HG03139 (cell line): ENCODE measurements around the gene NDUFAF2.
"Not testable (repeated sequence)": the region's sequence is repeated elsewhere in the genome, so short reads cannot be mapped to it uniquely, and the experiment has no call there.

ENCODE experiments used
- ATAC-seq: cut with Tn5 transposase; IDR thresholded peaks from one replicate; pipeline ENCODE4 v1.9.1; 2021; ENCODE audit not compliant: unreplicated experiment

Gene NDUFAF2

DNA sequence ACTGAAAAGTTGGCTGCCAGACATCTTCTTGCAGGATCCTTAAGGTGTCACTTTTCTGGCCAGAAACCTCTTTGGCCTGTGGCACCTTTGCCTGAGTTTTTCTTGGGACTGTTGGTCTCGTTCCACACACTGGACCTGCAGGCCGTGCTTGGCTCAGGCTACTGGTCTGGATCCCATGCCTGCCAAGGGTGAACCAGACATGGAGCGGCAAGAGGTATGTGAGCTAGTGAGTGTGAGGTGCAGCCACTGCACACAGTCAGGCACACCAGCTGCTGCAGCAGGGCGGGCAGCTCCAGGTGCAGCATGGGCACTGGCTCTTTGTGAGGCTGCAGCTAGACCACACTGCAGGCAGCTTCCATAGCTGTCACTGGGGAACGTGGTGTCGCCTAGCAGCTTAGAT lies 47.9 kb downstream of the NDUFAF2 start:
- no peak for ATAC-seq

DNA sequence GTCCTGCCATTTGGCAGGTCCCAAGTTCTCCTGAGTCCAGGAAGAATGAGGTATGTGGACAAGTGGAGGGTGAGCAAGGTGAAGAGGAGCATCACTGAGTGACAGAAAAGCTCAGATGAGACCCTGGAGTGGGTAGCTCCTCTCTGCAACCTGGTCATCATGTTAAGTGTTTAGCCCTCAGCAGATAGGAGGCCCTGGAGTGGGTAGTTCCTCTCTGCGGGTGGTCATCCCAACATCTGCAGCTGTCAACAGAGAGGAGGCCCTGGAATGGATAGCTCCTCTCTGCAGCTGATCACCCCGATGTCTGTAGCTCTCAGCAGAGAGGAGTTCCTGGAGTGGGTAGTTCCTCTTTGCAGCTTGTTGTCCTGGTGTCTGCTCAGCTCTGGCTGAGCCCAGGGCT lies 48.4 kb downstream of the NDUFAF2 start:
- ATAC-seq: no peak

DNA sequence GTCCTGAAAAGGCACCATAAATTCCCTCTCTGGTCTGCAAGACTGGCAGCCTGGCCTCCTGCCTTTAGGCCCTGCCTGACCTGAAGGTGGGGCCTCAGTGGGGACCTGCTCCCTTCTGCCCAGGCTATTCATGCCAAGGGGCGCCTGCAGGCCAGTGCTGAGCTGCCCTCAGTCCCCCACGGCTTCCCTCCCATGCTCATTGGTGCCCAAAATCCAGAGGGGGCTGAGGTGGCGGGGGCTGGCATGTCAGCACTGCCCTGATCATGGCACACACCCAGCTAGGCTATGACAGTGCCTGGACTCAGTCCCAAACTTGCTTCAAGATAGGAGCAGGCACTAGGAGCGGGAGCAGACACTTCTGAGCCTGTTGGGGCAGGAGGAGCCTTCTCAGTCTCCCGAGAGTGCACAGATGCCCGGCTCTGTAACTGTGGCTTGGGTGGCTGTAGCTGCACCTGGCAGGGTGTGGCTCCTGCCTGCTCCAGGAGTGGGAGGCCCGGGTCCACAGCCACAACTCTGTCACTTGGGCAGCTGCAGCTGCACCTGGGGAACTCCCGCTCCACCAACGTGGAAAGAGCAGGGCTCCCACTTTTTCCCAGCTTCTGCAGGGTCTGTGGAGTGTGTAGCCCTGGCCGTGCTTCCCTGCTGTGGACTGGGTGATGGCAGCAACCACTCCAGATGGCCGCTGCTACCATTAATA lies 49.0 kb downstream of the NDUFAF2 start:
- ATAC-seq: no peak

DNA sequence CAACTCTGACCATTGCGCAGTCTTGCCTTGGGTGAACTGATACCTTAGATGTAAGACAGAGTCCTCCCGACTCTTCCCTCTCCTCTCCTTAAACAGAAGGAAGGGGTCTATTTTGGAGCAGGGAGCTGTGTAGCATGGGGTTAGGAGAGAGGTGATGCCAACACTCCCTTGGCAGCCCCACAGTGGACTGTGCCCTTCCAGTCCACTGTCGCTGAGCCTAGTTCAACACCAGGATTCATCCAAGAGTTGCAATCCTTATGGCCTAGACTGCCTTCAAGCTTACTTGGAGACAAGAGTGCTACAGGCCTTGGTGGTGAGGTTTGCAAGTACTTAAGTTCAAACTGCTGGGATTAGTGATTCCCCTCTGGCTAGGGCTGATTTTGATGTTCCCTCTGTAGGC lies 51.4 kb downstream of the NDUFAF2 start:
- no peak for ATAC-seq

DNA sequence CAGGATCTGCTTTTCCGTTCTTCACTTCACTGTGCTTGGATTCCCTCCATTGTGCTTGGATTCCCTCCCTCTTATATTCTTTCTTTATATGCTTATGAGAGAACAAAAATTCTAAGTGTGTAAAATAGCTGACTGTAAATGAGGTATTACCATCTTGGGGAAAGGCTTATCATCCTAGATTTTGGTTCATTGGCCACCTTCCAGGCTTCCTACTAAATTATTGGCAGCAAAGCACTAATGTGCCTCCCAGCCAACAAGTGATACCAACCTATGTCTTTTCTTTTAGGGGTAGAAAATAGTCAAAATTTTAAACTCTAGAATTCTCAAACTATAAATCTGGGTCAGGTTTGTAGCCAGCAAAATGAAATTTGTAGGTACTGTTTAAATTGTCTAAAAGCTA lies 52.7 kb downstream of the NDUFAF2 start:
- no peak for ATAC-seq

DNA sequence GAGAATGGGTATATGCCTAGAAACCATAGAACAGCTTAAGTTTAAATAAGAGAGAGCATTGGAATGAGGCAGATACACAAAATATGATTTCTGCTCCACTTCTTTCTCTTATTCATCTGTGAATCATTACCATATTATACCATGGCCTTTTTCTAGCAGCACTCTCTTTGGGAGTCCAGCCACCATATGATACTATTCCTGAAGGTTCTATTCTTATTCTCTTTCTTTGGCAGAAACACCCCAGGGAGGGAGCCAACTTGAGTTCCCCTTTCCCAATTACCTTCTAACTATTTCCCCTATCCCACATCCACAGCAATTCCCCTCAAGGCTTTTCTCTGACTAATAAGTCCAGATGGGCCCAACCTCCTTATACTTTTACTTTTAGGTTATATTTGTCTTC lies 55.9 kb downstream of the NDUFAF2 start:
- no peak for ATAC-seq

DNA sequence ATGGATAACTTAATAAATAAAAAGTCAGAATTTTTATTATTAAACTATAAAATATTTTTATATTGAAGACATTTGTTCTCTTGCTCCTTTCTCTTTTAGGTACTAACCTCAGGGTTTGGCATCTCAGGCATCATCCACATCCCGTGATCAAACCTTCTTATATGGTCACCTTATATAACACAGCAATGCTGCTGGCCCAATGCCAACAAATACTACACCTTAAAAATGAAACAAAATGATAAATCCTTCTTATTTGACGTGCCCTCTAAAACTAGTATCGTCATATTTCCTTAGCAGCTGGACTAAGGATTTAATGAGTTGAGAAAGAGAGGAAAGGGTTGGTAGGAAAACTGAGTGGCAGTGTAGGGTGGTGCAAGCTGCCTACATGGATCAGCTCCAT lies 56.6 kb downstream of the NDUFAF2 start:
- no peak for ATAC-seq

DNA sequence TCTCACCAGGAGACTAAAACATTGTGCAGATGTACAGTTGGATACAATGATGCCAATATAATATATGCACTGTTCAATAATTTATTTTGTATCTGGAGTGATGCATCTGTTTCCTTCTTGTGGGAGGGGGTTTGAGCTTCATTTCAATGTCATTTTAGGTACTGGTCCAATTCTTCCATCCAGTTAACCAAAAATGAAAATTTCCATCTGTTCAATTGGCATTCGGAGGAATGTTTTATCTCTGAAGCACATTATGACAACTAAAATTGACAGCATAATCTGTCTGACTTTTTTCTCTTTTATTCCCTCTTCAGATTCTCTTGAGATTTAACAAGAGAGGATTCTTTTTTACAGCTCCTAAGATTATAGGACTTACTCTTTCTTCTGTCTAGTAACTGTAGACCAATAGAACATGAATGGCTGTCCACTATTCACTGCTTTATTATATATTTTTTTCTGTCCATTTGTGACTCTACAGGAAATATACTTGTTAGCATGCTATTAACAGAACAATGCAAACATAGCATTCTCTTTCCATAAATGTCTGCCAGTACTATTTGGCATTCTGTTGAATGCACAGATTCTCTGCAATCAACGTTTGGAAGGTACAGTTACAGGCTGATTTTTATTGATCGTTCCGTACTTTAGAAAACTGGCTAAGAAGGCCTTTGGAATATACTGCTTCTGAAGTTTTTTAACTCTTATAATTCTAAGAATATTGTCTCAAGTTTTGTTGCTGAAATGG lies 57.8 kb downstream of the NDUFAF2 start:
- no peak for ATAC-seq

DNA sequence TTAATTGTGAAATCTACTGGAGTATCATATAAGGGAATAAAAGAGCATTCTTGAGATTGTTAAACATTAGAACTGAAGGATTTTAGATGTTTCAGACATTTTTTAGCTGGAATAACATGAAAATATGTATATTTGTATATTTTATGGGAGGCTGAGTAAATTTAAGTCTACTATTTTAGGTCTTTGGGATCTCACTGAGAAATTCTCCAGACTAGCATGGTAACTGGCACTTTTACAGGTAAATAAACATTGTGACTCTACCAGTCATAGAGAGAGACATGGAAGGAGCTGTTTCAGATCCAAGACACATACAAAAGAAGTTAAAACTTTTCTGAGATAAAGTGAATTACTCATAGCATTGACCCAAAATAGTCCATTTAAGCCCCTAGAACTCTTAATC lies 59.4 kb downstream of the NDUFAF2 start:
- no peak for ATAC-seq

DNA sequence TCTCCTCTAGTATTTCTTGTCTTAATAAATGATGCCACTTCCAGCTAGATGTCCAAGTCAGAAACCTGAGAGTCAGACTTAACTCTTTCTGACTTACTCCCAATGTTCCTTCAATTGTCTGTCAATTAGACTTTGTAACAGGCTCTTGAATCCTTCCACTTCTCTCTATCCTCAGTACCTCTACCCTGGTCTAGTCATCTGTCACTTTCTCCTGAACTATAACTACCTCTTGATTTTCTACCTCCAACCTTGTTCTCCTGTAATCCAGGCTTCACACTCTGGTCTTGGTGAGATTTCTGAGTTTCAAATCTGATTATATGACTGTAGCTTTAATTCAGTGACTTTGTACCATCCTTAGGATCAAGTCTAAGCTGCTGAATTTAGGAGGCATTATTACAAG lies 64.9 kb downstream of the NDUFAF2 start:
- no peak for ATAC-seq

DNA sequence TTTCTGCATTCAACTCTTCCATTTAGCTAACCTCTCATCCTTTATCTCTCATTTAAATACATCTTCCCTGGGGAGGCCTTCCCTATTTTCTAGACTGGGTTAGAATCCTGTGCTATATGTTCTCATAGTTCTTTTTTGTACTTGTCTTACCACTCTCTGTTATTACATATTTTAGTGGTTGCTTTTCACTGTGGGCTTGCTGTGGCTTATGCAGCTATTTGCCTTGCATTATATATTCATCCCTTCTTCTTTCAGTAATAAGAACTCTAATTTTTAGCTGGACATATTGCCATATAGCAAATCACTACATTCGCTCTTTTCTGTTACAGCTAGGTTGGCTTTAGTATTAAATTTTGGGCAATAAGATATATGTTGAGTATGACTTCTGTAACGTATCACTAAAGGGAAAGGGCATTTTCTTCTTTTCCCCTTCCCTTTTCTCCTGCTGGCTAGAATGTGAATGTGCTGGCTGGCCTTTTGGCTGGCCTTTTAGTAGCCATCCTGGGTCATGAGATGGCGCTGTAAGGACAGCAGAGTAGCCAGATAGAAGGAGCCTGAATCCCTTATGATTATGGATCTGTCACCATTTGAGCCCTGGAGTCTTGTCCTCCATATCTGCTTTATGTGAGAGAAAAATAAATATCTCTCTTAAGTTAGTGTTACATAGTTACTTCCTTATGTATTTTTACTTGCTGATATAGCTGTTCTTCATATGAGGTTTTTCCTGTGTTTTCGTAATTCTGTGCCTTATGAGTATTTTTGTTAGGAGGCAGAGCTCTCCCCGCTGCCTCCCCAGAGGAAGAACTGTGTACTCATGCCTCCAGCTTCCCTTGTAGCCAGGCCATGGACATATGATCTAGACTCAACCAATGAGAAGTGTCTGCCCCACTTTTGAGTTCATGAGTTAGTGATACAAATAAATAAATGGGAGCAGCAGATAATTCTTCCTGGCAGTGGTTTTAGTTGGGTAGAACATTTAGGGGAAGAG lies 65.8 kb downstream of the NDUFAF2 start:
- no peak for ATAC-seq

DNA sequence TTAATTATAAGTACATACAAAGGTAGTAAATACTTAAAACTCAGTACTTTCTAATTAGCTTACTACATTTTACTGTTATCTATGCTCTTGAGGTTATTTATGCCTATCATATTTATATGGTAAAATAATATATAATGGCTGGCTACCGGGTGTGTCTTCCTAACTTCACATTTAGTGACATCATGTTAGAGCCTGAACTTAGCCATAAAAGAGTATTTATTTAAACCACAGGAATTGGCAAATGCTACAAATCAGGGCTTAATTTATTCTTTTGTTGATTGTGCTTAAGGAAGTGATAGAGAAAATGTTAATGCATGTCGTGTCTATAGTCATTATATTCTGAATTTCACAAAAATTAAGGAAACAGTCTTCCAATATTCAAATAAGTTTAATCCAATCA lies 73.1 kb downstream of the NDUFAF2 start:
- no peak for ATAC-seq

DNA sequence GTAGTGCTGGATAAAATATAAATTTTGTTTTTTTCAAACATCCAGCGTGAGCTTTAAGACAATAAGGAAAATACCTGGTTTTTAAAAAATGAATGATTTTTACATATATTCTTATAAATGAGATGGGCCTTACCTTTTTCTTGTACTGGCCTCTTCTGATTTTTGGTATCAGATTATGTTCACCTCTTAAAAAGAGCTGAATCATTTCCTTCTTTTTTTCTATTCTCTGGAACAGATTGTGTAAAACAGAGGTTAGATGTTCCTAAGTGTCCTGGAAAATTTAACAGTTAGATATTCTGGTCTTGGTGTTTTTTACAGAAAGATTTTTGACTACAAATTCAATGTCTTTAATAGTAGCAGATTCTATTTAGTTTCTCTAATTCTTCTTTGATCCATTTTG lies 74.6 kb downstream of the NDUFAF2 start:
- no peak for ATAC-seq

DNA sequence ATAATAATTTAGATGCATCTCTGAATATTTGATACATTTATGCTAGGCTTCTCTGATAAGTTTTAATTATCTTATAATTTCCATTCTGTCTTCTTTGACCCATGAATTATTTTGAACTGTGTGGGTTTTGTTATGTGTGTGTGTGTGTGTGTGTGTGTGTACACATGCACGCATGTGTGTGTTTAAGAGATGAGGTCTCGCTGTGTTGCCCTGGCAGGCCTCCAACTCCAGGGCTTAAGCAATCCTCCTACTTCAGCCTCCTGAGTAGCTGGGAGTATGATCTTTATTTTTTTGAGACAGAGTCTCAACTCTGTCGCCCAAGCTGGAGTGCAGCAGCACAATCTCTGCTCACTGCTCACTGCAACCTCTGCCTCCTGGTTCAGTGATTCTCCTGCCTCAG lies 75.4 kb downstream of the NDUFAF2 start:
- no peak for ATAC-seq

DNA sequence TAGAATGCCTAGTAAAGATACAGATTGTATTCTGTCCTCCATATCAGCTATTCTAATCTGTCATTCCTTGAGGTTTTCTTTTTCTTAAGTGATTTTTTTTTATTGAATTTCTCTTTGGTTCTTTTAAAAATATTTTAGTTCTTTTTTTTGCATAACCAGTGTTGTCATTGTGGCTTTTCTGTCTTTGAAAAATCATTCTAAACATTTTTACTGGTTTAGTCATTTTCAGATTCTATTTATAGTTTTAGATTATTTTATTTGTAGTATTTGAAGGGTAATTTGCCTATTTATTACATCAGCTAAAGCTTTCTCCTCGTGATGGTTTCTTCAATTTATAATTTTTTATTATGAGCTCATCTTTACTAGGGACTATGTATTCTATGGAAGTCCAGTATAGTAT lies 78.1 kb downstream of the NDUFAF2 start:
- ATAC-seq: no peak

DNA sequence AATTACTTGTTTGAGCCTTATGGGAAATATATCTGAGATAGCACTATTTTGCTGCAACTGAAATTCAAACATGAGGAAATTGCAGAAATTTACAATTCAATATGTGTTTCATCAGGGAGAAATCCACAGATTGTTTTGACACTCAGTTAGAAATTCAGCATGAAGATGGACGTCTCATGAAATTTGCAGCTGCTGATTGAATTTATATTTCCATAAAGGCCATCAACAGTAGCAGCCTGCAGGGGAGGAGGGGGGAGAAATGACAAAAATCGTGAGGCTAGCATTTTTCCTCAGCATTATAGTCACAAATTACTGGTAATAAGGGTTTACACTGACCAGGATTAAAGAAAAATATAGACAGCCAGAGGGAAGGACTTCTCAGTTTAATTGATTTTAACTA lies 81.0 kb downstream of the NDUFAF2 start:
- no peak for ATAC-seq

DNA sequence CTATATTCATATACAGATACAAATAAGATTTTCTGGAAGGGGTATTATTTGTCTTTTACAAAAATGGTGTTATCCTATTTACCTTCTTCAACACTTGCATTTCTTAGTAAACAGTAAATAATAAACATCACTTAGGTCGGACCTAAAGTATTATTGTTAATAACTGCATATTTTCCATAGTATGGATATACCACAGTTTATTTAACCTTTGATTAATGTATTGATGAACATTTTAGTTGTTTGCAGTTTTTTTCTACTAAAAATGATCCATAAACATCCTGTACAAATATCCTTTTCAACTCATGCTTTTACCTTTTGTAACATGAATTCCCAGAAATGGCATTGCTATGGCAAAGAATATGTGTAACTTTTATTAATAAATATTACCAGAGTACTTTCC lies 83.4 kb downstream of the NDUFAF2 start:
- ATAC-seq: no peak

DNA sequence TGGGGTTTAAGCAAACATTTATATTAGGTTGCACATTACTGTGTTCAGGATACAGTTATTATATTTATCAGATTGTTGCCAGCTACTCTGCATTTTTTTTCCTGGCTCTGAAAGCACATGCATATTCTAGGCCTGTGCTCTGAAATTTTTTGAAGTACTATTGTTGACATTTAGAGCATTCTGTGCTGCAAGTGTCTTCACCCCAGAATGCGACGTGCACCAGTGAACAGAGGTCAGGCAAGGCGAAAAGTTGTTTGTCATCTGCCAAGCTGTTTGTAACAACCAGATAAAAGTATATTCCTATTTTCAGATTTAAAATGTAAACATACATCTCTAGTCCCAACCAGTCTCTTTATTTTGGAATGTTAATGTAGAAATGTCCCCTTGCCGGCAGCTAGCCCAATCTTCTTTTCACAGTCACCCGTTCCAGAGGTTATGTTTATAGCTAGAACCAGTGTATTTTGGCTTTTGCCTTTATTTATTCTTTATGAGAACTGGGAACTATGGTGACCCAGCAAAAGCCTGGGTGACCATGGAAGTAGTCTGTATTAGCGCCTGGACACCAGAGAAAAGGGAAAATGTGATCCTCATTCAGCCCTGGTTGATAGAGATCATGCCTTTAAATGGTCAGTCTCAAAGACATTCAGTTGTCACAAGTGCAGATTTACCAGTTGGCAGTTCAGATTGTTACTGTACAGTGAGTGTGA lies 84.6 kb downstream of the NDUFAF2 start:
- ATAC-seq: no peak

DNA sequence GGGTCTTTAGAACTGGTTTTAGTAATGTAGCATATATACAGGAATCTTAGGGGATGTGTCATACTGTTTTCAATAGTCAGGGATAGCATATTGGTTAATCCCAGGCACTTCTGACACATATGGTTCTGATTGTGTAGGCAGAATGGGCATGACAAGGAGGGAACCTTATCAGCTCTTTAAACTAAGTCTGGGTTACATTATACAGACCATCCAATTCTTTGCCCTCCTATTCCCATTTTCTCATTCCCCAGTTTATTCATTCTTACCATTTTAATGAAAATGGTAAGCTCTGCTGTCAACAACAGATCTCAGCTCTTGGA lies 85.1 kb downstream of the NDUFAF2 start:
- ATAC-seq: no peak

DNA sequence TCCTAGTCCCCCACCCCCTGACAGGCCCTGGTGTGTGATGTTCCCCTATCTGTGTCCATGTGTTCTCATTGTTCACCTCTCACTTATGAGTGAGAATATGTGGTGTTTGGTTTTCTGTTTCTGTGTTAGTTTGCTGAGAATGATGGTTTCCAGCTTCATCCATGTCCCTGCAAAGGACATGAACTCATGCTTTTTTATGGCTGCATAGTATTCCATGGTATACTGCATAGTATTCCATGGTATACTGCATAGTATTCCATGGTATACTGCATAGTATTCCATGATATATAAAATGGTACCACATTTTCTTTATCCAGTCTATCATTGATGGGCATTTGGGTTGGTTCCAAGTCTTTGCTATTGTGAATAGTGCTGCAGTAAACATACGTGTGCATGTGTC lies 86.3 kb downstream of the NDUFAF2 start:
- not testable (repeated sequence) for ATAC-seq

DNA sequence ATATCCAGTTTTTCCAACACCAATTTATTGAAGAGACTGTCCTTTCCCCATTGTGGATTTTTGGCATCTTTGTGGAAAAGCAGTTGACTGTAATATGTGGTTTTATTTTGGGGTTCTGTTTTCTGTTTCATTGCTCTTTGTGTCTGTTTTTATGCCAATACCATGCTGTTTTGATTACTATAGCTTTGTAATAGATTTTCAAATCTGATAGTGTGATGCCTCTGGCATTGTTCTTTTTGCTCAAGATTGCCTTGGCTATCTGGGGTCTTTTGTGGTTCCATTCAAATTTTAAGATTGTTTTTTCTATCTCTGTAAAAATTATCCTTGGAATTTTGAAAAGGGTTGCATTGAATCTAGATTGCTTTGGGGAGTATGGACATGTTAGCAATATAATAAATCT lies 99.5 kb downstream of the NDUFAF2 start:
- no peak for ATAC-seq
